Fibroblast of skin of abdomen (primary cell): ENCODE measurements around the gene ODAD3. TPM values are rescaled to one million over a fixed set of nuclear protein-coding genes. Genes with fewer than 3 reads are reported as not detected.
"Not testable (repeated sequence)": the region's sequence is repeated elsewhere in the genome, so short reads cannot be mapped to it uniquely, and the experiment has no call there.

Experiments
- DNase-seq: peaks from one replicate; pipeline ENCODE4 v3.0.0-alpha.2; 2013
- polyA plus RNA-seq, 2 experiments: library from polyadenylated mRNA; unstranded; fragments of 120-200 nt; gene quantifications; one replicate each; pipeline ENCODE4 v1.2.1, GENCODE V29; 2013; ENCODE audit not compliant: insufficient read length in 2 of 2

ODAD3 gene
- 0.31 TPM for polyA plus RNA-seq (2013, experiment 1 of 2; ENCODE audit: insufficient read length)
- 0.29 TPM for polyA plus RNA-seq (2013, experiment 2 of 2; ENCODE audit: insufficient read length)

DNA sequence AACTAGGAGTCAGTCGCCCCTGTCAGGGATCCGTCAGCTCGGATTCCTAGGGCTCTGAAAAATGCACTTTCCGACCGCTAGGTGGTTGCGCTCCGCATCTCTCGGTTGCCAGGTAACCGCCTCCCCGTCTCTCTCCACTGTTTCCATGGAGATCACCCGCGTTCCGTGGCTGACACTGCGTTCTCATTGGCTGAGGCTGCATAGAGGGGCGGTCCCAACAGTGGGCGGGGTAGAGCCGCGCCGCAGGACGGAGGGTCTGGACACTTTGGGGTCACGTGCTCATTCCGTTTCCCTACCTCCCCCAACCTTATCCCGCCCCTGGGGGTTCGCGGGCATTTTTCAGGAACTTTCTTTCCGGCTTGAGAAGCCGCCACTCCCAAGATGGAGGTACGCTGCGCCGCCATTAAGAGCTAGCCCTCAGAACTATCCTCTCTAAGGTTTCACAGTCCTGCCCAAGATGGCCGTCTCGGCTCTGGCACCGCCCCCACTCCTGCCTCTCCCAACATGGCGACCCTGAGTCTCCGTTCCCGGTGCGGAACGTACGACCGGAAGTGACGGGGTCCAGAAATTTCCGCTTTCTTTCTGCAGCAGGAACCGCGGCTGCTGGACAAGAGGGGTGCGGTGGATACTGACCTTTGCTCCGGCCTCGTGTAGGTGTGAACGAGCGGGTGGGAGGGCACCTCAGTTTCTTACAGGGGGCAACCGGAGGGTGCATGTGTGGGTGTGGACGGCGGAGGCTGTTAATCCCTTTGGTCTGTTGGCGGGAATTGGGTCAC, at the start of gene ODAD3, which contains the start of gene PRKCSH:
TSS of gene ODAD3 (minus strand) at position 65 of the 776 bp plus-strand sequence. CDS start 105 bp downstream, outside the sequence.
TSS of gene PRKCSH (plus strand) at position 579 of the 776 bp plus-strand sequence. CDS start 483 bp downstream, outside the sequence.
- peak; percentile 100 for DNase-seq

DNA sequence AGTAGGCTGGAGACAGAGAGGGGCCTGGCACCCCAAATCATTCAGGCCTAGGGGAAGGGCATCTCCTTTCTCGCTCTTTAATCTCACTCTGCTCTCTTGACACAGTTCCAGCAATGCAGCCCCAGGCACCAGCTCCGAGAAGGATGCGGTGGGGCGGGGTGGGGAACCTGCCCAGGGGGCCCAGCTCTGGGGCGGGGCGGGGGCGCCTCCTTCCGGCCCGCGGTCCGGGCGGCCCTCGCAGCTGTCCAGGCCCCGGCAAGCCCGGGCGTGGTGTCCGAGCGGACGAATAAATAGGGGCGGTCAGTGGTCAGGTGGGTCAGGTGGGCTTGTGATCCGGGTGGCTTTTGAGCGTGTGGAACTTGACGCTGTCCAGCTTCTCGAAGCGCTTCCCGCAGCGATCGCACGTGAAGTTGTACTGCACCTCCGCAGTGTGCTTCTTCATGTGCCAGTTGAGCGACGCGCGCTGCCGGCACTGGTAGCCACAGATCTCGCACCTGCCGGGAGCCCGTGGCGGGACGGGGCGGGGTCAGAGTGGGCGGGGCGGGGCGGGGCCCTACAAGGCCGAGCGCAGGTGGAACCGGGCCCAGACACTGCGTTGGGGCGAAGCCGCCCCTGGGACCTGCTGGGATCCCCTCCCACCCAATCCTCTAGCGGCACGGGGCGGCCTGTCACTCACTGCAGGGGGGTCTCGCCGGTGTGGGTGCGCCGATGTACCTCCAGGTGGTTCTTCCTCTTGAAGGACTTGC, 48.6 kb upstream of the ODAD3 start:
- DNase-seq: no peak

DNA sequence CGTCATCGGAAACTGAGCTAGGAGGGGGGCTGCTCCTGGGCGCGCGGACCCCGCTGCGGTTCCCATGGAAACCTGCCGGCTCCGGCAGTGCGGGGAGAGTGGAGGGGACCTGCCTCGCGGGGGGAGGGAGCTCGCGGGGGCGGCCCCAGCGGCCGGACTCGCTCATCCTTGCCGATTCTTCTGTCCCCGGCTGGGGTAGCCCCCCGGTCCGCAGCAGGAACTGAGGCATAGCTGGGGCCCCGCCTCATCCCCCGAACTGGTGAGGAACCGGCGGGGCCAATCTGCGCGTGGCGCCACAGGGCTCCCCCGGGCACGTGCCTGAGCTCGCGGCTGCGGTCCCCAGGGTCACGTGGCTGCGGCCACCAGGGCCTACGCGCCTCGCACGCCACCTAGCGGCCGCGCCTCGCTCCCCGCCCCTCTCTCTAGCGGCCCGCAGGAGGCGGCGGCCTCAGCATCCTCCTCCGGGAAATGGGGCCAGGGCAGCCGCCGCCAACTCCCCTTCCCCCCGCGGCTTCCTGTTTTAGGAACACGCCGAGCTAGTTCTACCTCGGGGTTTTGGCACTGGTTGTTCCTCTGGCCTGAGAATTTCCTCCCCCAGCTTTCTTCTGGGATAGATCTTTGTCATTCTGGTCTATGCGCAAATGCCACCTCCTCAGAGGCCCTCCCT, 47.6 kb upstream of the ODAD3 start:
- peak; percentile 69 for DNase-seq

DNA sequence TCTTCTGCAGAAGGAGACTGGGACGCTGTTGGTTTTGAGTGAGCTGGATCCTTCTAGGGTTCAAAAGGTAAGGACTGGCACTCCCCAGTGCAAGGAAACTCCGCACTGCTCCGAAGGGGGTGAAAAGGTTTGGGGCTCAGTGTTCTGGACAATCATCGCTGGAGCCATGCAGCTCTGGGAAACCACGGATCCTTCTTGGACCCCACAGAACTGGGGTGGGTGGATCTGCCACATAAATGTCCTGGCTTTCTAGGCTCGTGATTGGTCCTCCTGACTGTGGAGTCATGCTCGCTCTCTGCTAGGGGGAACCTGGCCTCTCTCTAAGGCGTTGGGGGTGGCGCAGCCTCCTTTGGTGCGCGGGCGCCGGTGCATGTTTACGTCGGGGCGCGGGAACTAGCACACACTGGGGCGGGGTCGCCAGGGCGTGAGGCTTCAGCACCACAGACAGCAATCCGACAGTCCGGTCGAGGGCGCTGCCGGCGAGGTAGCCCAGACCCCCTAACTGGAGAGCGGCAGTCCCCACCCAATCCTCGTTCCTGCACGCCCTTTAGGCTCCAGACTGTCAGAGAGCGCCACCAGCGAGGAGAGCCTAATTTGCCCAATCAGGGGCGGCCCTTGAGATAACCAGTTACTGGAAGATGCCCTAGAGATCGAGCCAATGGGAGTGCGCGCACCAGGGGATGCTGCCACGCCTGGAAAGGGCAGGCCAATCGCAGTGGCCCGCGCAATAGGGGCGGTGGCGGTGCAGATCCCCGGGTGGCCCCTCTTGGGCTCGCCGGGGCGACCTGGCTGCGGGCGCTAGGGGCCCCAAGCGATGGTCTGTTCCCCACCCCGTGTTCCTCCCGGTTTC, 46.8 kb upstream of the ODAD3 start:
- DNase-seq: peak; percentile 83

DNA sequence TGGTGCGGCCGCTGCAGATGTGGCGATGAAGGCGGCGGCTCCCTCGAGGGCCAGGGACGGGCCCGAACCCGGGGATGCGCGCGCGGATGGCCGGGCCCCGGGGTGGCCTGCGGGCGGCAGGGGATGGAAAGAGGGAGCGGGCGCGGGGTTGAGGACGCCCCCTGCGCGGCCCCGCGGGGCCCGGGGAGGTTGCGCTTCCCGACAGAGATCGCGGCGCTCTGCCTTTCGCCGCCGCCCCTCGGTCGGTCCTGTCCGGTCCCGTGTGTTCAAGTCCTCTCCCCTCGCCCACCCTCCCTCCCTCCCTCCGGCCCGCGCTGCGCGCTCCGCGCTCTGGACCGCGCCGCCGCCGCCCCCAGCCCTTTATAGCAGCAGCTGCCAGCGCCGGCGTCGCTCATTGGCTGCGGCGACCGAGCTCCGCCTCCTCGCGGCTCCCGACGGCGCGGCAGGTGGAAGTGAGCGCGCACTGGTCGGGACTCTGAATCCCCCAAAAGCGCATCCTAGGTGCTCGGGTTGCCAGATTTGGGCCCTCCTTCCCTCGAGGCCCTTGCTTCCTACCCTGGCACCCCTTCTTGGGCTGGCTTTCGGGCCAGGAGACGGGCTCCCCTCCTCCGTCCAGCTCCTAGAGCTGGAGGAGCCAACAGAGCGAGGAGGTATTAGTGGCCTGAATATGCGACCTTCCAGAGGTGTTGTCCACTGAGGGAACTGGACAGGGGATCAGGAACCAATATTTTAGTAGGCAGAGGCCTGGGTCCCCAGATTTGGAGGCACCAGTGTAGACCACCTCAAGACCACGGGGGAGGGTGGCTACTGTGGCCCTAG, 46.0 kb upstream of the ODAD3 start, which contains the start of gene ELAVL3:
TSS of gene ELAVL3 (minus strand) at position 332 of the 819 bp plus-strand sequence. CDS start 438 bp downstream, outside the sequence.
- no peak for DNase-seq

DNA sequence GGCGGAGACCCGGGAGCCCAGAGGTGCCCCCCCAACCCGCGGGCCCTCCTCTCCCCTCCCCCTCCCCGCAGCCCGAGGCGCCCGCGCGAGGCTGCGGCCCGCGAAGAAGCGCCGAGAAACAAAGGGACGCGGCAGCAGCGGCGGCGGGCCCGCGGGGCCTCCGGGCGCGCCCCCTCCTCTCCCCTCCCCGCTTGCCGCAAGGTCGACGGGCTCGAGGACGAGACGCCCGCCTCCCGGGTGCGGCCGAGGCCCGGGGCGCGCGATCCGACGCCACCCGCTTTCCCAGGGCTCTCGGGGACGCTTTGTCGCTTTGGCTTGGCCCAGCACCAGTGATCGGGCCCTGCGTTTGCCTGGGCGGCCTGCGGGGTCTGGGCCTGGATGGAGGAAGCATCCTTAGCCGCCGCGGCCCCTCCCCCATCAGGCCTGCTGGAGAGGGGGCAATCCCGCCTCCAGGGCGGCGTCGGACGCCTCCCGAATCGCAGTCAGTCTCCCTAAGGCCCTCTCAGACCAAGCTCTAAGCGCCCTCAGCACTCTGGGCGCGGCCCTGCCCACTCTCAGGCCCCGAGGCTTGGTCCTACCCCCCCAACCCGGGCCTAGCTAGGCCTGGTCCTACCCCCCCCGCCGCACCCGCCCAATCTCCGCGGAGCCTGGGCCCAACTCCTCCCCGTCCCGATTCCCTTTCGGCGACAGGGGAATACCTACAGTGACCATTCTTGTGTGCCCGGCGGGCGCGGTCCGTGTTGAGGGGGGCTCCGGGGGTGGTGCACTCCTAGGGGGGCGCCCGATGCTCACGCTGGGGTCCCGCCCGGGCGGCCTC, 45.2 kb upstream of the ODAD3 start:
- no peak for DNase-seq

DNA sequence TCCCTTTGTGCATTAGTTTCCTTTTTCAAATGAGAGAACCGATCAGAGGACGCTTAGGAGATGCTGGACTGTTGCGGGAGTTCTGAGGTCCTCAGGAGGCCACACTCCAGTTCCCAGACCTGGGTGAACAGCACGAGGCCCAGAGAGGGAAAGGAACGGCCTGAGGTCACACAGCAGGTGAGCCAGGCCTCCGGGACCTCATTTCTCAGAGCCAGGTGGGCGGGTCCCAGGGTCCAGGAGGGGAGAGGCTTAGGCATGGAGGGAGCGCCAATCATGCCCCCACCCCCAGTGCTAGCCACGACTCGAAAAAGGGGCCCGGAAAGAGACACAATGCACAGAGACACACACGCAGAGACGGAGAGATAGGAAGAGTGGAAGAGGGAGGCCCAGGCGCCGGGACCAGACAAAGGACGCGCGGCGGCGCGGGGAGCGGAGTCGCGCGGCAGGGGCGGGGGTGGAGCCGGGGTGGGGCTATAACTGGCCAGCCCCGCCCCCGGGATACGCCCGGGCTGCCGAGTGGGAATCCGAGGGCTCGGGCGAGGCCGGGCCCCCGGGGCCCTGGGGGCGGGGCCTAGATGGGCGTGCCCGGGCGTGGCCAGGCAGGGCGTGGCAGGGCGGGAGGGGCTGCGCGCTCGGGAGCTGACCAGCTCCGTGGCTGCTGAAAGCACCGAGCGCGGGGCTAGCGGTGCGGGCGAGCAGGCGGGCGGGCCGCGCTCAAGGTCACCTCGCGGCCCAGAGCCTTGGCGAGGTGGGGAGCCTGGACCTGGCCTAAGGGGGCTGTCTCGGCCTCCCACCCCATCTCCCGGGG, 44.4 kb upstream of the ODAD3 start:
- no peak for DNase-seq

DNA sequence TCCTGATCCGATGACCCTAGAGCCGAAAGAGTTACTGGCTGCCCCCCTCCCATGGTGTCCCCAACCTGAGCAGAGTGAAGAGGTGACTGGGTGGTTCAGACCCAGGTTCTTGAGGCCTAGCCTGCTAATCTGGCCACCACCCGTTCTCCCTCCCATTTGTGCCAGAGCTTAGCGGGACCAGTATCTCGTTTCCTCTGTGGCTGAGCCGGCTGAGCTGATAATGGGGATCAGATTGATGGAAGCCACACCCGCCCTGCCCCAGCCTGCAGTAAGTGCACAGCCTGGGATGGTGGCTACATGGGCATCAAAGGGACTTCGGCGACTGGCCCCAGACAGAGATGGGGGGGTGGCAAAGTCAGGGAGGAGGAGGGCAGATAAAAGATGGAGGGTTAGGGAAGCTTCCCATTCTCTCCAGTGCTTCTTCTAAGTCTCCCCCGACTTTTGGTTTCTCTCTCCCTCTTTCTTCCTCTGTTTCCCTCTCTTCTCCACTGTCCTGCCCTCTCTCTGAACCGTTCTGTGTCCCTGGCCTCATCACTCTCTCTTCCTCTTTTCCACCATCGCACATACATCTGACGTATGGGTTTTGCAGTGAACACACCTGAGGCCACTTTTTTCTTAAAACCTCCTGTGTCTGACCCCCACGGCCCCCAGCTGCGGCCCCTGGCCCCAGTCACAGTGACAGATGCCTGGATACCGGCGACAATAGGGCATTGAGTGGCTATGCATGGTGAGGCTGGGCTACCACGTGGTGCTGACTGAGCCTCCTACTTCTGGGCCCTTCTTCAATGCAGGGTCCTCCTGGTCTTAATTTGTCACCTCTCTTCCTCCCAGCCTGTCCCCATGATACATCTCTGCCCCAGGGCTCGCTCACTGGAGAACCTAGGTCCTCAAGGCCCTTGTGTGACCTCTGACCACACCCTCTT, 43.5 kb upstream of the ODAD3 start:
- DNase-seq: no peak

DNA sequence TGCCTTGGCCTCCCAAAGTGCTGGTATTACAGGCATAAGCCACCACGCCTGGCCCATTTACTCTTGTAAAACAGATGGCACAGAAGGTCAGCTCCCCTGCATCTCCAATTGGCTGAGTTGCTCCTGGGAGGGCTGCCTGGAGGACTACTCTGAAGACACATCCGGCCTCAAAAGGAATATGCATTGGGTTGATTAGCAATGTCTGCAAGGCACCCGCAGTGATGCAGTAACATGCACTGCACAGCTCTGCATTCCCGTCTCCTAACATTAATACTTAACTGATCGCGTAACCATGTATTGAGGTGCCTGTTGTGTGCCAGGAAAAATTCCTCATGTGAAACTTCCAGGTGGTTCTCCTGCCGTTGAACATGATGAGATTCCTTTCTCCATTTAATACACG, 40.9 kb upstream of the ODAD3 start:
- no peak for DNase-seq

DNA sequence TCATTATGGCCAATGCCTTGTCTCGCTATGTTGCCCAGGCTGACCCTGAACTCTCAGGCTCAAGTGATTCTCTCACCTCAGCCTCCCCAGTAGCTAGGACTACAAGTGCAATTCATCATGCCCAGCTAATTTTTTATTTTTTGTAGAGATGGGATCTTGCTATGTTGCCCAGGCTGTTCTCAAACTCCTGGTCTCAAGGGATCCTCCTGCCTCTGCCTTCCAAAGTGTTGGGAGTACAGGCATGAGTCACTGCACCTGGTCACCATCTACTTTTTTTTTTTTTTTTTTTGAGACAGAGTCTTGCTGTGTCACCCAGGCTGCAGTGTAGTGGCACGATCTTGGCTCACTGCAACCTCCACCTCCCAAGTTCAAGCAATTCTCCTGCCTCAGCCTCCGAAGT, 40.4 kb upstream of the ODAD3 start:
- DNase-seq: not testable (repeated sequence)

DNA sequence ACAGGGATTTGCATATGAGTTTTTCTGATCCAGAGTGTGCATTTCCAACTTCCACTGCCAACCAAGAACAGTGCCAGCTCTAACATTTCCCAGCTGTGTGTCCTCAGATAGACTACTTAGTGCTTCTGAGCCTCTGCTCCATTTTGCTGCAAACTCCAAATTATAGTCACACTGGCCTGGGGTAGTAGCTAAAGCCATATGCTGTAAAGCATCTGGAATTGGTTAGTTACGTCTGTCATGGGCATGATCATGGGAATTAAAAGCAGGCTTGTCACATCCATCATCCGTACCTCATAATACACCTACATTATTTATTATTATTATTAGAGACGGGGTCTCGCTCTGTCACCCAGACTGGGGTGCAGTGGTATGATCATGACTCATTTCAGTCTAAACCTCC, 38.8 kb upstream of the ODAD3 start:
- DNase-seq: no peak

DNA sequence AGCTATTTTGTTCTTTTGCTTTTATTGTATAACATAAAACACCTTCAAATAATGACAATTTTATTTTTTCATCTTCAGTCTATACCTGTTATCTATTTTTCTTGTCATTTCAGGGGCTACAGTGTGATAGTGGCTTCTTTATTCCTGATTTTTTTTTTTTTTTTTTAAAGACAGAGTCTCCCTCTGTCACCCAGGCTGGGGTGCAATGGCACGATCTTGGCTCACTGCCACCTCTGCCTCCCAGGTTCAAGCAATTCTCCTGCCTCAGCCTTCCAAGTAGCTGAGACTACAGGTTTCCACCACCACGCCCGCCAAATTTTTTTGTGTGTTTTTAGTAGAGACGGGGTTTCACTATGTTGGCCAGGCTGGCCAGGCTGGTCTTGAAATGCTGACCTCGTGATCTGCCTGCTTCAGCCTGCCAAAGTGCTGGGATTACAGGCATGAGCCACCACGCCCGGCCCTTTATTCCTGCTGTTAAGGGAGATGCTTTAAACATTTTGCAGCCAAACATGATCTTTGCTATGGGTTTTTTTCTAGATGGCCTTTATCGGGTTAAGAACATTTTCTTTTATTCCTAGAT, 33.4 kb upstream of the ODAD3 start:
- DNase-seq: not testable (repeated sequence)

DNA sequence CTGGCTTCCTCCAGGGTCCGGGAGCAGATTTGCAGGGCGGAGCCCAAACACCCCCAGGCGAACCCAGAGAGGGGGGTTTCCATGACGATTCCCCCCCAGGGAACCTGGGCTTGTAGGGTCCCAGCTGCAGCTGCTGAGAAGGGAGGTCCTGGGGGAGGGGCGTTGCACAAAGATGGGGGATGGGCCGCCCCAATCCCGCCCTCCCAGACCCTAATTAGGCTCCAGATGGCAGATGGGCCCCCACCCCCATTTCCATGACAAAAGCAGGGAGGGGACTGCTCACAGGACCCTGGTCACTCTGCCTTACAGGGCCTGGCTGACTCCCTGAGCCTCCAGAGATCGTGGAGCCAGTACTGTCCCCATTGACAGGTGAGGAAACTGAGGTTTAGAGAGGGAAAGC, 30.7 kb upstream of the ODAD3 start:
- DNase-seq: no peak

DNA sequence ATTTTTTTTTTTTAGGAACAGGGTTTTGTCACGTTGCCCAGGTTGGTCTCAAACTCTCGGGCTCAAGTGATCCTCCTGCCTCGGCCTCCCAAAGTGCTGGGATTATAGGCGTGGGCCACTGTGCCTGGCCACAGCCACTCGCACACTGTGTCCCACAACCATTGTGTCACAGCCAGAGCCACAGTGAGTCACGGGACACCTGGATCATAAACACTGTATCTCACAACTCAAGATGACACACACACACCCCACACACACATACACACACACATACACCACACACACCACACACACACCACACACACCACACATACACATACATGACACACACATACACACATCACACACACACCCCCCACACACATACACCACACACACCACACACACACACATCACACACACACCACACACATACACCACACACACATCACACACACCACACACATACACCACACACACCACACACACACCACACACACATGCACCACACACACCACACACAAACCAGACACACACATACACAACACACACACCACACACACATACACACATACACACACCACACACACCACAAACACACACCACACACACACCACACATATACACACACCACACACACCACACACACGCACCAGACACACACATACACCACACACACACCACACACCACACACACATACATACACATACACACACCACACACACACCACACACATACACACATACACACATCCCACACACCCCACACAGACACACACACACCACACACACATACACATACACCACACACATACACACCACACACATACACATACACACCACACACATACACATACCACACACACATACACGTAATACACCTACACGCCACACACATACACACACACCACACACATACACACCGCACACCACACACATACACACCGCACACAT, 29.7 kb upstream of the ODAD3 start:
- no peak for DNase-seq

DNA sequence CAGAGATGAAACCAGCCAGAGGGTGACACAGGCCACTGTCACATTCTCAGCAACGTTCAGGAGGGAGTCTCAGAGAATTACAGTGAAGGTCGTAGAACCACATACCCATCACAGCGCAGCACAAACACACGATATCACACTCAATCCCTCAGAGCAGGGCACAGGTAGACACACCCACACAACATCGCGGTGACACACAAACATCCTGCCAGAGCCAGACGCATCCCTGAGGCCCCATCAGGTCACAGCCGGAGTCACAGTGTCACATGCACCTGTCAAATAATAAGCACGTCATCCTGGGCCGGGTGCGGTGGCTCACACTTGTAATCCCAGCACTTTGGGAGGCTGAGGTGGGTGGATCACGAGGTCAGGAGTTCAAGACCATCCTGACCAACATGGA, 28.5 kb upstream of the ODAD3 start:
- DNase-seq: no peak

DNA sequence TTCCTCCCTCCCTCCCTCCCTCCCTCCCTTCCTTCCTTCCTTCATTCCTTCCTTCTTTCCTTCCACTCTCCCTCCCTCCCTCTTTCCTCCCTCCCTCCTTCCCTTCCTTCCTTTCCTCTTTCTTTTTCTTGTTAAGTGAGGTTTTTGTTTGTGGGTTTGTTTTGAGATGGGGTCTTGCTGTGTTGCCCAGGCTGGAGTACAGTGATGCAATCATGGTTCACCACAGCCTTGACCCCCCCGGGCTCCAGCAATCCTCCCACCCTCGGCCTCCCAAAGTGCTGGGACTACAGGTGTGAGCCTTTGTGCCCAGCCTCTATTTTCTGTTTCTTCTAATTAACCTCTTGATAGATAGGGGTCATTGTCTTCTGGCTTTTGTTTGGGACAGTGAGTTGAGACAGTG, 26.5 kb upstream of the ODAD3 start:
- no peak for DNase-seq

DNA sequence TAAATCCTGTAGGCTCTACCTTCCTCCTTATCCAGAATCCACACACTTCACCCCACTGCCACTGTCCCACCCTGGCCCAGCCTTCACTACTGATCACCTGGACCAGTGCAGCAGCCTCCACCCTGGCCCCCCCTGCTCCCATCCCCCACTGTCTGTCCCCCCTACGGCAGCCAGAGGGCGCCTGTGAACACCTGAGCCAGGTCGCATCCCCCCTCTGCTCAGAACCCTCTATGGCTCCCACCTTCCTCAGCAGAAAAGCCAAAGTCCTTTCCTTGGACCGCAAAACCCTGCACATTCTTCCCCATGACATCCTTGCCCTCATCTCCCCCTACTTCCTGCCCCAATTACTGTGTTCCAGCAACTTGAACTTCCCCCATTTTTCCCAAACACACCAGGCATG, 25.3 kb upstream of the ODAD3 start:
- no peak for DNase-seq
